Measurements from ENCODE around the gene NF2.

Gene NF2

DNA sequence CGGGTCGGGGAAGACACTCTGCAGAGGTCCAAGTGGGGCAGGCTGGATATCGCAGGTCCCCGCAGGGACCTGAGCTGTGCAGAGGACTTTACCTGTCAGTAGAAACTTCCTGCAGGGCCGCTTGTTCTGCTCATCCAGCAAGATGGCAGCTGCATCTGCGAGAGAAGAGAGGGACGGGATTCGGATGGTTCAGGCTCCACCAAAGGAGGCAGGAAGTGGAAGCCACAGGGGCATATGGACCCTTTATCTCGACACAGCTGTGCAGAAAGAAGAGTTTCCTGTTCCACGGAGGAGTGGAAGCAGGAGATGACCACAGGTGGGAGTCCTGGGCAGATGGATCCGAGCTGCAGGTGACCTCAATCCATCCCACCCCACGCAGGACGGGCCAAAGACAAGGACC, 138.9 kb downstream of the NF2 start:
- TF ChIP-seq, protein P1, sequence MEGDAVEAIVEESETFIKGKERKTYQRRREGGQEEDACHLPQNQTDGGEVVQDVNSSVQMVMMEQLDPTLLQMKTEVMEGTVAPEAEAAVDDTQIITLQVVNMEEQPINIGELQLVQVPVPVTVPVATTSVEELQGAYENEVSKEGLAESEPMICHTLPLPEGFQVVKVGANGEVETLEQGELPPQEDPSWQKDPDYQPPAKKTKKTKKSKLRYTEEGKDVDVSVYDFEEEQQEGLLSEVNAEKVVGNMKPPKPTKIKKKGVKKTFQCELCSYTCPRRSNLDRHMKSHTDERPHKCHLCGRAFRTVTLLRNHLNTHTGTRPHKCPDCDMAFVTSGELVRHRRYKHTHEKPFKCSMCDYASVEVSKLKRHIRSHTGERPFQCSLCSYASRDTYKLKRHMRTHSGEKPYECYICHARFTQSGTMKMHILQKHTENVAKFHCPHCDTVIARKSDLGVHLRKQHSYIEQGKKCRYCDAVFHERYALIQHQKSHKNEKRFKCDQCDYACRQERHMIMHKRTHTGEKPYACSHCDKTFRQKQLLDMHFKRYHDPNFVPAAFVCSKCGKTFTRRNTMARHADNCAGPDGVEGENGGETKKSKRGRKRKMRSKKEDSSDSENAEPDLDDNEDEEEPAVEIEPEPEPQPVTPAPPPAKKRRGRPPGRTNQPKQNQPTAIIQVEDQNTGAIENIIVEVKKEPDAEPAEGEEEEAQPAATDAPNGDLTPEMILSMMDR (IDR thresholded peaks at IDR 0.05; ENCODE audit: low read depth, low read length, missing control alignments): no peak
- DNase-seq (ENCODE audit: low read depth): no peak
- no peak overlapping the region for H3K4me3 ChIP-seq (ENCODE audit: low read depth, low read length)

DNA sequence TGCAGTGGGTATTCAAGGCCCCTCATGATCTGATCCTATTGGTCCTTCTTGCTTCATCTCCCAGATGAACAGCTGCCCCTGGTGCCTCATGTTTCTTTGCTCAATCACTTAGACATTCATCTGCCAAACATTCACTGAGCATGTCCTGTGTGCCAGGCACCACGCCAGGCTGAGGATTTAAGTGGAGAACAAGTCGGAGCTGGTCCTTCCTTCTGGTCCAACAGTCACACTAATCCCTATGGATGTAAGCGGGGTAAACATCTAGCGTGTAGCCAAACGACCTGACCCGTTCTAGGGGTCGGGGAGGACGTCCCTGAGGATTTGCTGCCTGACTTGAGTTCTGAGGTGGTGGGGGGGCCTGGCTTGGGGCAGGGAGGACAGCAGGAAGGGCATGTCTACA, 141.5 kb downstream of the NF2 start:
- DNase-seq (ENCODE audit: low read depth): no peak
- no peak overlapping the region for H3K4me3 ChIP-seq (ENCODE audit: low read depth, low read length)
- TF ChIP-seq, protein P1 (IDR thresholded peaks at IDR 0.05; ENCODE audit: low read depth, low read length, missing control alignments): no peak

DNA sequence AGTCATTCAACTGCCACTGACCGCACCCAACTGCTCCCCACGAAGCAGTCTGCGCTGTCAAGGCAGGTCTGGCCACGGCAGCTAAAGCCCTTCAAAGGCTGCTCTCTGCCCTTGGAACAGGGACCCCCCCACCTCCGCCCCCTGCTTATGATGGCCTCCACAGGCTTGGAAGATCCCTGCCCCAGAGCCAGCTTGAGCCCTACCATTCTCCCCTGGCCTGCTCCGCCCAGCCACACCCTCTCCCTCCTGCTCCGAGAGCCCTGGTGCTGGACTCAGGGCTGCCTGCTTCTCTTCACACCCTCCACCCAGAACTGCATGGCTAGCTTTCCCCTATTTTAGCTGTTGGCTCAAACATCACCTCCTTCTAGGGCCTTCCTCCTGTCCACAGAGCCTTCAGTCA, 144.4 kb downstream of the NF2 start:
- no peak overlapping the region for H3K4me3 ChIP-seq (ENCODE audit: low read depth, low read length)
- TF ChIP-seq, protein P1 (IDR thresholded peaks at IDR 0.05; ENCODE audit: low read depth, low read length, missing control alignments): no peak
- no peak for DNase-seq (ENCODE audit: low read depth)

All from GM12864 (cell line).